Measurements from ENCODE around the gene CPSF3.

DNA sequence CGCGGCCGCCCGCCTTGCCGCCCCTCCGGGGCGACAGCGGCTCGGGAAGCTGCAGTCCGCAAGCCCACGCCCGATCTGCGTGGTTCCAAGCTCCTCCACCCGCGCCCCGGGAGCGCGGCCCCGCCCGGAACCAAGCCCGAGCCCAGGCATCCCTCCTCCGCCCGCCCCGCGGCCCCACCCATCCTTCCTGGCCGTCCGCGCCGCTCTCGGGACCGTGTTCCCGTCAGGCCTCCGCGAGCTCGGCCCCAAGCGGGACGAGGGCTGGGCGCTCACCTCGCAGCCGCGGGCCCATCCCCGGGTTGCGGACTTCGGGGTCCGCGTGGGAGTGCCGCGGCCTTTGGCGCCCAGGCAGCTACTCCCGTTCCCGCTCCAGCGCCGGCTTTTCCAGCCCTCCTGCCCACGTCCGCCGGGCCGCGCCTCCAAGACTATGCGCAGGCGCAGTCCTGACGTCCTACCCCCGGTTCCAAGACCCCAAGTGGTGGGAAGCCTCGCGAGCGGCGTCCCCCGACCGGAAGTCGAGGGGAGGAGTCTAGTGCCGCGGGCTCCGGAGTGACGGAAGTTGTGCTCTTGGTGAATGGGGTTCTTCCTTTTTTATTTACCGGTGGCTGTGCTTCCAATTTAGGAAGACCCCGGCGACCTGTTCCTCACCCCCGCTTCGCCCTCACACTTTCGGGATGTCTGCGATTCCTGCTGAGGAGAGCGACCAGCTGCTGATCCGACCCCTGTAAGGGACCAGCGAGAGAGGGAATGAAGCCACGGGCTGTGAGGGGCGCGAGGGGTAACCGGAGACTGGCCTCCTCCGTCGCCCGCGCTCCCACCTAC lies at the start of gene CPSF3, which contains the start of gene ITGB1BP1:
- TF ChIP-seq, protein P1, sequence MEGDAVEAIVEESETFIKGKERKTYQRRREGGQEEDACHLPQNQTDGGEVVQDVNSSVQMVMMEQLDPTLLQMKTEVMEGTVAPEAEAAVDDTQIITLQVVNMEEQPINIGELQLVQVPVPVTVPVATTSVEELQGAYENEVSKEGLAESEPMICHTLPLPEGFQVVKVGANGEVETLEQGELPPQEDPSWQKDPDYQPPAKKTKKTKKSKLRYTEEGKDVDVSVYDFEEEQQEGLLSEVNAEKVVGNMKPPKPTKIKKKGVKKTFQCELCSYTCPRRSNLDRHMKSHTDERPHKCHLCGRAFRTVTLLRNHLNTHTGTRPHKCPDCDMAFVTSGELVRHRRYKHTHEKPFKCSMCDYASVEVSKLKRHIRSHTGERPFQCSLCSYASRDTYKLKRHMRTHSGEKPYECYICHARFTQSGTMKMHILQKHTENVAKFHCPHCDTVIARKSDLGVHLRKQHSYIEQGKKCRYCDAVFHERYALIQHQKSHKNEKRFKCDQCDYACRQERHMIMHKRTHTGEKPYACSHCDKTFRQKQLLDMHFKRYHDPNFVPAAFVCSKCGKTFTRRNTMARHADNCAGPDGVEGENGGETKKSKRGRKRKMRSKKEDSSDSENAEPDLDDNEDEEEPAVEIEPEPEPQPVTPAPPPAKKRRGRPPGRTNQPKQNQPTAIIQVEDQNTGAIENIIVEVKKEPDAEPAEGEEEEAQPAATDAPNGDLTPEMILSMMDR (conservative IDR thresholded peaks at IDR 0.05; ENCODE audit: low read depth, low read length) = no peak
- peak; percentile 50 for TF ChIP-seq POLR2A (IDR thresholded peaks at IDR 0.05; ENCODE audit: low read depth, low read length)
- no peak for TF ChIP-seq RFX5 (IDR thresholded peaks at IDR 0.05; ENCODE audit: low read depth, low read length)
- no peak for TF ChIP-seq RCOR1 (IDR thresholded peaks at IDR 0.05; ENCODE audit: insufficient replicate concordance, low read length)
- no peak for TF ChIP-seq NFE2L2 (IDR thresholded peaks at IDR 0.05; ENCODE audit: low read depth, low read length)
- TF ChIP-seq MAFK (IDR thresholded peaks at IDR 0.05; ENCODE audit: low read depth, low read length) = no peak
- TF ChIP-seq BHLHE40 (IDR thresholded peaks at IDR 0.05; ENCODE audit: low read depth, low read length) = no peak
- TF ChIP-seq CEBPB (IDR thresholded peaks at IDR 0.05; ENCODE audit: low read depth, low read length) = no peak
- TF ChIP-seq USF2 (IDR thresholded peaks at IDR 0.05; ENCODE audit: low read depth, low read length) = no peak
- TF ChIP-seq CHD1 (IDR thresholded peaks at IDR 0.05; ENCODE audit: low read depth, low read length) = no peak
- TF ChIP-seq, protein P2, sequence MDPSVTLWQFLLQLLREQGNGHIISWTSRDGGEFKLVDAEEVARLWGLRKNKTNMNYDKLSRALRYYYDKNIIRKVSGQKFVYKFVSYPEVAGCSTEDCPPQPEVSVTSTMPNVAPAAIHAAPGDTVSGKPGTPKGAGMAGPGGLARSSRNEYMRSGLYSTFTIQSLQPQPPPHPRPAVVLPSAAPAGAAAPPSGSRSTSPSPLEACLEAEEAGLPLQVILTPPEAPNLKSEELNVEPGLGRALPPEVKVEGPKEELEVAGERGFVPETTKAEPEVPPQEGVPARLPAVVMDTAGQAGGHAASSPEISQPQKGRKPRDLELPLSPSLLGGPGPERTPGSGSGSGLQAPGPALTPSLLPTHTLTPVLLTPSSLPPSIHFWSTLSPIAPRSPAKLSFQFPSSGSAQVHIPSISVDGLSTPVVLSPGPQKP (IDR thresholded peaks at IDR 0.05; ENCODE audit: borderline replicate concordance, low read depth, low read length) = peak; percentile 61; the same call in 1 of the 2 replicates
- 0 out of 2 replicates have a peak, but pooled peaks have one; percentile 4 for TF ChIP-seq RAD21 (IDR thresholded peaks at IDR 0.05; ENCODE audit: low read length)
- peak; percentile 76; the same call in 1 of the 2 replicates for TF ChIP-seq MAZ (IDR thresholded peaks at IDR 0.05; ENCODE audit: borderline replicate concordance, low read depth, low read length)
- TF ChIP-seq FOS (IDR thresholded peaks at IDR 0.05; ENCODE audit: low read depth, low read length) = no peak

All from IMR-90 (cell line).